B cell (primary cell): Measurements from ENCODE around the gene MAP6. TPM values are rescaled to one million over a fixed set of nuclear protein-coding genes. Genes with fewer than 3 reads are reported as not detected.
"Not testable (repeated sequence)": the region's sequence is repeated elsewhere in the genome, so short reads cannot be mapped to it uniquely, and the experiment has no call there.

Experiments
- ATAC-seq: fragments of 200-7000 bp; cut with Tn5 transposase; one replicate; pipeline ENCODE4 v1.10.0; 2021; ENCODE audit warnings: low read depth, mild to moderate bottlenecking, moderate number of reproducible peaks, moderate library complexity
- CTCF ChIA-PET: fragments of 350-600 bp; sonication (Branson Sonifier 250); formaldehyde crosslinking; loops from one replicate; lab custom pipeline; 2021; ENCODE audit warnings: antibody characterized with exemption, inconsistent platforms; lab: Charles Lee
- POLR2A ChIA-PET: fragments of 350-600 bp; sonication (Branson Sonifier 250); formaldehyde crosslinking; loops from one replicate; lab custom pipeline; 2021; ENCODE audit warnings: antibody characterized with exemption; lab: Charles Lee
- DNase-seq: peaks from one replicate; pipeline ENCODE4 v3.0.0; 2013
- H2AFZ ChIP-seq: 2 replicates; pipeline ENCODE4 v1.6.1; 2012; ENCODE audit warnings: mild to moderate bottlenecking, low read depth, low read length; ENCODE audit not compliant: insufficient read depth, poor library complexity, severe bottlenecking
- H3K27ac ChIP-seq, 2 donors: 1 replicate in 1 of 2; 2 replicates in 1 of 2; pipeline ENCODE4 v1.5.1; 2012 to 2013; ENCODE audit warnings: low read length in 2 of 2, mild to moderate bottlenecking in 2 of 2, moderate library complexity in 1 of 2
- H3K27me3 ChIP-seq, 4 experiments: fragments of 200-600 bp in 1 of 4; sonication (generic) in 1 of 4; replicated peaks in 1 of 4; 1 replicate in 2 of 4; 2 replicates in 2 of 4; pipeline versions ENCODE4 v1.6.1 to v1.7.0; 2013 to 2016; ENCODE audit warnings: low read length in 3 of 4, mild to moderate bottlenecking in 2 of 4, mixed read lengths in 1 of 4, moderate library complexity in 1 of 4; ENCODE audit not compliant: insufficient read depth in 4 of 4, control insufficient read depth in 3 of 4; ENCODE audit errors: control extremely low read depth in 1 of 4
- H3K36me3 ChIP-seq, 2 experiments: replicated peaks in 1 of 2; 1 replicate in 1 of 2; 2 replicates in 1 of 2; pipeline versions ENCODE4 v1.6.1 to v1.7.1; 2013; ENCODE audit warnings: low read length in 1 of 2; ENCODE audit not compliant: insufficient read depth in 2 of 2, control insufficient read depth in 1 of 2; ENCODE audit errors: control extremely low read depth in 1 of 2, extremely low read depth in 1 of 2
- H3K4me1 ChIP-seq, 2 donors: fragments of 200-600 bp in 1 of 2; sonication (generic) in 1 of 2; 1 replicate in 1 of 2; 2 replicates in 1 of 2; pipeline versions ENCODE4 v1.5.1 to v1.6.1; 2013 to 2017; ENCODE audit warnings: low read length in 2 of 2; ENCODE audit not compliant: control insufficient read depth in 2 of 2, insufficient read depth in 2 of 2
- H3K4me2 ChIP-seq: replicated peaks from 2 replicates; pipeline ENCODE3; 2012; ENCODE audit warnings: mild to moderate bottlenecking, low read depth, low read length; ENCODE audit not compliant: poor library complexity, severe bottlenecking
- H3K4me3 ChIP-seq, 5 experiments: fragments of 200-600 bp in 1 of 5; sonication (generic) in 1 of 5; 1 replicate in 3 of 5; 2 replicates in 2 of 5; pipeline versions ENCODE4 v1.5.1 to v1.7.0; 2011 to 2016; ENCODE audit warnings: low read length in 4 of 5, mild to moderate bottlenecking in 4 of 5, low read depth in 2 of 5, control low read depth in 1 of 5, moderate library complexity in 1 of 5; ENCODE audit not compliant: insufficient read depth in 1 of 5; ENCODE audit errors: control extremely low read depth in 1 of 5, extremely low read depth in 1 of 5
- H3K79me2 ChIP-seq: fragments of 200-600 bp; sonication (generic); one replicate; pipeline ENCODE4 v1.6.0; 2016; ENCODE audit warnings: low read length; ENCODE audit not compliant: control insufficient read depth, insufficient read depth
- H3K9ac ChIP-seq: fragments of 200-600 bp; sonication (generic); 2 replicates; pipeline ENCODE4 v1.6.1; 2017; ENCODE audit warnings: mild to moderate bottlenecking, low read length, moderate library complexity
- H3K9me3 ChIP-seq, 3 donors: one replicate each; pipeline versions ENCODE4 v1.6.1 to v1.7.1; 2013; ENCODE audit warnings: low read length in 2 of 3; ENCODE audit not compliant: control insufficient read depth in 2 of 3, insufficient read depth in 1 of 3; ENCODE audit errors: control extremely low read depth in 1 of 3
- H4K20me1 ChIP-seq: 2 replicates; pipeline ENCODE4 v1.6.0; 2012; ENCODE audit warnings: mild to moderate bottlenecking, low read length; ENCODE audit not compliant: insufficient read depth, control insufficient read depth, poor library complexity, severe bottlenecking
- H3K27ac Mint-ChIP-seq: one replicate; pipeline ENCODE4 v1.8.0; 2021; ENCODE audit warnings: mixed read lengths
- H3K27me3 Mint-ChIP-seq: one replicate; pipeline ENCODE4 v1.8.0; 2021; ENCODE audit warnings: mixed read lengths
- H3K4me1 Mint-ChIP-seq: one replicate; pipeline ENCODE4 v1.8.0; 2021; ENCODE audit warnings: mixed read lengths
- H3K4me3 Mint-ChIP-seq: one replicate; pipeline ENCODE4 v1.8.0; 2021; ENCODE audit warnings: mixed read lengths
- H3K9me3 Mint-ChIP-seq: one replicate; pipeline ENCODE4 v1.8.0; 2022; ENCODE audit warnings: mixed read lengths; ENCODE audit not compliant: insufficient read depth
- CTCF ChIP-seq: fragments of 200-600 bp; IDR thresholded peaks from one replicate; pipeline ENCODE4 v1.8.0; 2022; ENCODE audit warnings: antibody characterized with exemption, mild to moderate bottlenecking
- EZH2 ChIP-seq: IDR thresholded peaks from 2 replicates; pipeline ENCODE4 v1.6.1; 2012; ENCODE audit warnings: borderline replicate concordance, low read depth, mild to moderate bottlenecking, moderate library complexity, low read length; ENCODE audit not compliant: insufficient read depth, poor library complexity, severe bottlenecking
- WGBS: methylation state at CpG from one replicate; pipeline ENCODE4 v1.1.5; 2013; ENCODE audit warnings: missing lambda C conversion rate; ENCODE audit not compliant: insufficient coverage; 5-methylcytosine and 5-hydroxymethylcytosine counted together
- intact Hi-C: fragments of 100-400 bp; cut with micrococcal nuclease; formaldehyde crosslinking; loops from one replicate; pipeline ENCODE4 v1.10.0; 2022
- polyA plus RNA-seq: library from polyadenylated mRNA; depleted of rRNA; stranded (reverse); fragments of >200 nt; gene quantifications from 2 replicates; pipeline ENCODE4 v1.2.3, GENCODE V29; 2012
- total RNA-seq, 2 donors: library from RNA; stranded (reverse); fragments of 120-200 nt in 1 of 2; gene quantifications; 1 replicate in 1 of 2; 2 replicates in 1 of 2; pipeline versions ENCODE4 v1.2.3 to v1.2.4, GENCODE V29; 2013 to 2022

The MAP6 gene
- total and polyA plus RNA-seq, 2 donors (not counting 1 experiment from before 2014, with no cell fraction given), result 0.54 to 0.57 TPM

DNA sequence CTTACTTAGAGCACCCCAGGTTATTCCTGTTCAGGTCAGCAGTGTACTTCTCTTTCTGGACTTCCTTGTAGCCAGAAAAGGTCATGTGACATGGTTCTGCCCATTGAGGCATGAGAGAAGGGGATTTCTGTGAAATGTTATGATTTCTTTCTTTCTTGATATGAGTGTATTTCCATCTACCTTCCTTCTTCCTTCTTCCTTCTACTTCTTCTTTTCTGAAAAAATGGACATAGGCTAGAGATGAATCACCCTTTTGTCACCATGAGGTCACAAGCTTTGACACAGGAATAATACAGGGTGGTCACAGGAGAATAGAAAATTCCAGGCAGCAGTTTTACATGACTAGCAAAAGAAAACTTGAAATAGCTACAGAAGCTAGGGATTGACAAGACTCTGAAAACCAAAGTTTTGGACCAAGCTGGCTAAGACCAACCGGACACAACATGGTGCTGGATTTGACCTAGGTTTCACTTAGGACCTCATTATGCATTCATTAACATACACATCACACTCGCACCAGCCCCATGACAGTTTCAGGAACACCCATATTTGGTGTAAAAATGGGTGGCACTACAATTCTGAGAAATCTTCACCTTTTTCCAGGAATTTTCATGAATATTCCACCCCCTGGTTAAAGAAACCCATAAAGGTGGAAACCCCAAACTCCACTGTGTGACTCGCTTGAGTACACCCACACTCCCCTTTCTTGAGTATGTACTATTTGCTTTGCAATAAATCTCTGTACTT lies 21.2 kb upstream of the MAP6 start:
- H3K4me1 Mint-ChIP-seq, result peaks cover 33% of the 10 kb centered on the region
- peak; percentile 86 for DNase-seq
- TF ChIP-seq CTCF, result no peak
- no peak for TF ChIP-seq EZH2
- H3K9me3 Mint-ChIP-seq, result peaks cover 14% of the 10 kb centered on the region
- H3K27me3 Mint-ChIP-seq, result peaks cover under 1% of the 10 kb centered on the region
- Histone ChIP-seq H3K27ac (peak overlapping the region; percentile 79 to 80), H2AFZ (peak overlapping the region; percentile 61), H3K4me2 (peak overlapping the region; percentile 46), H3K36me3 (no peaks in the 10 kb centered on the region), H3K4me1 (peaks cover 27% of the 10 kb centered on the region in 2 donors), H4K20me1 (no peaks in the 10 kb centered on the region), H3K79me2 (no peaks in the 10 kb centered on the region), H3K9me3 (peaks cover 0 to 17% (median 6%) of the 10 kb centered on the region in 3 donors), H3K27me3 (peaks cover 0 to 2% (median 0%) of the 10 kb centered on the region in 4 experiments), H3K9ac (peak overlapping the region; percentile 7), H3K4me3 (peak overlapping the region in 1 of 5 experiments; percentile 17)
- POLR2A ChIA-PET, result no interaction called here
- WGBS, result 88% methylated on average over 1 of the region's 3 CpGs
- H3K27ac Mint-ChIP-seq, result peak overlapping the region; percentile 92
- CTCF ChIA-PET, result interaction anchor here (1.1 kb wide), 1 partner anchor 16 kb away, joined by 5 read pairs; no protein-coding TSS in a partner anchor
- ATAC-seq, result peak; percentile 91
- peak overlapping the region; percentile 72 for H3K4me3 Mint-ChIP-seq
- intact Hi-C loops, result loop anchor here (1.0 to 5.0 kb wide), 3 partner anchors 21 to 108 kb away; partner anchors contain the start of genes DGAT2 and MAP6

DNA sequence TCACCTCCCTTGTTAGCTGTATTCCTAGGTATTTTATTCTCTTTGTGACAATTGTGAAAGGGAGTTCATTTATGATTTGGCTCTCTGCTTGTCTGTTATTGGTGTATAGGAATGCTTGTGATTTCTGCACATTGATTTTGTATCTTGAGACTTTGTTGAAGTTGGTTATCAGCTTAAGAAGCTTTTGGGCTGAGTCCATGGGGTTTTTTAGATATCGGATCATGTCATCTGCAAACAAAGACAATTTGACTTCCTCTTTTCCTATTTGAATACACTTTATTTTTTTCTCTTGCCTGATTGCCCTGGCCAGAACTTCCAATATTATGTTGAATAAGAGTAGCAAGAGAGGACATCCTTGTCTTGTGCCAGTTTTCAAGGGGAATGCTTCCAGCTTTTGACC lies 15.0 kb upstream of the MAP6 start:
- H2AFZ ChIP-seq, ATAC-seq, H3K4me3 Mint-ChIP-seq, H3K27ac ChIP-seq, H3K79me2 ChIP-seq, DNase-seq, H3K4me1 Mint-ChIP-seq, H3K36me3 ChIP-seq, intact Hi-C loops, H4K20me1 ChIP-seq, H3K4me3 ChIP-seq, POLR2A ChIA-PET, H3K9ac ChIP-seq, H3K4me2 ChIP-seq, H3K27ac Mint-ChIP-seq, H3K27me3 ChIP-seq, H3K4me1 ChIP-seq: not testable (repeated sequence)
- Mint-ChIP-seq H3K9me3 (peaks cover 23% of the 10 kb centered on the region), H3K27me3 (peaks cover 17% of the 10 kb centered on the region)
- peaks cover 0 to 13% (median 6%) of the 10 kb centered on the region in 3 donors for H3K9me3 ChIP-seq
- no CpG with 5 or more reads among the region's 1 CpG for WGBS
- CTCF ChIA-PET, result interaction anchor here (0.6 to 1.4 kb wide), 4 partner anchors 20 to 106 kb away, joined by 3 read pairs; no protein-coding TSS in a partner anchor
